Endothelial cell of umbilical vein (primary cell): ENCODE results near the gene TEDC1.

Experiments used
- EZH2 ChIP-seq: IDR thresholded peaks from 2 replicates; pipeline ENCODE4 v1.6.1; 2012; ENCODE audit warnings: borderline replicate concordance, low read depth, mild to moderate bottlenecking, moderate library complexity, low read length, inconsistent platforms; ENCODE audit not compliant: severe bottlenecking
- GATA2 ChIP-seq: IDR thresholded peaks from 2 replicates; pipeline ENCODE4 v1.7.0; 2011; ENCODE audit warnings: low read depth, mild to moderate bottlenecking, moderate library complexity, mixed read lengths, low read length; ENCODE audit not compliant: insufficient read length, insufficient read depth
- MYC ChIP-seq: IDR thresholded peaks from one replicate; pipeline ENCODE4 v1.6.1; 2011; ENCODE audit warnings: mild to moderate bottlenecking, low read depth, low read length
- POLR2A ChIP-seq: IDR thresholded peaks from 2 replicates; pipeline ENCODE4 v1.6.1; 2012; ENCODE audit warnings: low read depth, mild to moderate bottlenecking, control low read depth, low read length
- TF ChIP-seq, protein P1 (sequence below), 2 donors: IDR thresholded peaks; 1 replicate in 1 of 2; 2 replicates in 1 of 2; pipeline ENCODE4 v1.5.1; 2011; ENCODE audit warnings: low read length in 2 of 2, mild to moderate bottlenecking in 2 of 2, moderate library complexity in 2 of 2, control low read depth in 1 of 2, inconsistent platforms in 1 of 2, low read depth in 1 of 2; ENCODE audit not compliant: insufficient read depth in 1 of 2; ENCODE audit errors: extremely low read depth in 1 of 2

DNA sequence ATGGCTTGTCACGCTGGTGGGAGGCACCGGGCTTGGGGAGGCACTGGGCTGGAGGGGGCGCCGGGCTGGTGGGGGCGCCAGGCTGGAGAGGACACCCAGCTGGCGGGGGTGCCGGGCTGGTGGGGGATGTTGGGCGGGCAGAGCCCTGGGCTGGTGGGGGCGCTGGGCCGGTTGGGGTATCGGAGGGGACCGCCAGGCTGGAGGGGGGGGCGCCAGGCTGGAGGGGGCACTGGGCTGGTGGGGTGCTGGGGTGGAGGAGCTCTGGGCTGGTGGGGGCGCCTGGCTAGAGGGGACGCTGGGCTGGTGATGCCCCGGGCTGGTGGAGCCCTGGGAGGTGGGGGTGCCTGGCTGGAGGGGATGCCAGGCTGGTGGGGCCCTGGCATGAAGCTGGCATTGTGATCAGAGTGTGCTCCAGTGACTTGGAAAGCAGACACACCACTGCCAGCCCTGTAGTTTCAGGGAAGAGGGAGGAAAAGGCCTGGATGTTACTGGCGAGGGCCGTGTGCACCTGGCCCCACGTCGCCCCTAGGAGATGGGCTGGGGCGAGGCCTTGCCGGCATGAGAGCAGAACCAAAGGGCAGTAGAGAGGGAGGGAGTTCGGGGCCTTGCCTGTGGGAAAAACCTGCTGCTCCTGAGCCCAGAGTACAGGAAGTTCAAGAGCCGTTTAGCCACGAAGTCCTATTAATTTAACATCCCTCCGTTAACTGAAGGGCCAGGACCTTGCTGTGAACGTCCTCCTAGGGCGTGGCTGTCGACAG is 13.1 kb downstream of the TEDC1 start:
- no peak for TF ChIP-seq POLR2A
- TF ChIP-seq, protein P1, sequence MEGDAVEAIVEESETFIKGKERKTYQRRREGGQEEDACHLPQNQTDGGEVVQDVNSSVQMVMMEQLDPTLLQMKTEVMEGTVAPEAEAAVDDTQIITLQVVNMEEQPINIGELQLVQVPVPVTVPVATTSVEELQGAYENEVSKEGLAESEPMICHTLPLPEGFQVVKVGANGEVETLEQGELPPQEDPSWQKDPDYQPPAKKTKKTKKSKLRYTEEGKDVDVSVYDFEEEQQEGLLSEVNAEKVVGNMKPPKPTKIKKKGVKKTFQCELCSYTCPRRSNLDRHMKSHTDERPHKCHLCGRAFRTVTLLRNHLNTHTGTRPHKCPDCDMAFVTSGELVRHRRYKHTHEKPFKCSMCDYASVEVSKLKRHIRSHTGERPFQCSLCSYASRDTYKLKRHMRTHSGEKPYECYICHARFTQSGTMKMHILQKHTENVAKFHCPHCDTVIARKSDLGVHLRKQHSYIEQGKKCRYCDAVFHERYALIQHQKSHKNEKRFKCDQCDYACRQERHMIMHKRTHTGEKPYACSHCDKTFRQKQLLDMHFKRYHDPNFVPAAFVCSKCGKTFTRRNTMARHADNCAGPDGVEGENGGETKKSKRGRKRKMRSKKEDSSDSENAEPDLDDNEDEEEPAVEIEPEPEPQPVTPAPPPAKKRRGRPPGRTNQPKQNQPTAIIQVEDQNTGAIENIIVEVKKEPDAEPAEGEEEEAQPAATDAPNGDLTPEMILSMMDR (IDR thresholded peaks at IDR 0.05; ENCODE audit: extremely low read depth in 1 of 2, insufficient read depth in 1 of 2, low read depth in 1 of 2, low read length in 2 of 2), result no peak
- TF ChIP-seq EZH2, result no peak
- TF ChIP-seq MYC, result no peak
- no peak for TF ChIP-seq GATA2
